ENCODE measurements around the gene HMMR.
A peak's percentile ranks its signal among the peaks of the same experiment; 100 is the strongest.
"Not testable (repeated sequence)": the region's sequence is repeated elsewhere in the genome, so short reads cannot be mapped to it uniquely, and the experiment has no call there.

The HMMR gene, protein sequence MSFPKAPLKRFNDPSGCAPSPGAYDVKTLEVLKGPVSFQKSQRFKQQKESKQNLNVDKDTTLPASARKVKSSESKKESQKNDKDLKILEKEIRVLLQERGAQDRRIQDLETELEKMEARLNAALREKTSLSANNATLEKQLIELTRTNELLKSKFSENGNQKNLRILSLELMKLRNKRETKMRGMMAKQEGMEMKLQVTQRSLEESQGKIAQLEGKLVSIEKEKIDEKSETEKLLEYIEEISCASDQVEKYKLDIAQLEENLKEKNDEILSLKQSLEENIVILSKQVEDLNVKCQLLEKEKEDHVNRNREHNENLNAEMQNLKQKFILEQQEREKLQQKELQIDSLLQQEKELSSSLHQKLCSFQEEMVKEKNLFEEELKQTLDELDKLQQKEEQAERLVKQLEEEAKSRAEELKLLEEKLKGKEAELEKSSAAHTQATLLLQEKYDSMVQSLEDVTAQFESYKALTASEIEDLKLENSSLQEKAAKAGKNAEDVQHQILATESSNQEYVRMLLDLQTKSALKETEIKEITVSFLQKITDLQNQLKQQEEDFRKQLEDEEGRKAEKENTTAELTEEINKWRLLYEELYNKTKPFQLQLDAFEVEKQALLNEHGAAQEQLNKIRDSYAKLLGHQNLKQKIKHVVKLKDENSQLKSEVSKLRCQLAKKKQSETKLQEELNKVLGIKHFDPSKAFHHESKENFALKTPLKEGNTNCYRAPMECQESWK

DNA sequence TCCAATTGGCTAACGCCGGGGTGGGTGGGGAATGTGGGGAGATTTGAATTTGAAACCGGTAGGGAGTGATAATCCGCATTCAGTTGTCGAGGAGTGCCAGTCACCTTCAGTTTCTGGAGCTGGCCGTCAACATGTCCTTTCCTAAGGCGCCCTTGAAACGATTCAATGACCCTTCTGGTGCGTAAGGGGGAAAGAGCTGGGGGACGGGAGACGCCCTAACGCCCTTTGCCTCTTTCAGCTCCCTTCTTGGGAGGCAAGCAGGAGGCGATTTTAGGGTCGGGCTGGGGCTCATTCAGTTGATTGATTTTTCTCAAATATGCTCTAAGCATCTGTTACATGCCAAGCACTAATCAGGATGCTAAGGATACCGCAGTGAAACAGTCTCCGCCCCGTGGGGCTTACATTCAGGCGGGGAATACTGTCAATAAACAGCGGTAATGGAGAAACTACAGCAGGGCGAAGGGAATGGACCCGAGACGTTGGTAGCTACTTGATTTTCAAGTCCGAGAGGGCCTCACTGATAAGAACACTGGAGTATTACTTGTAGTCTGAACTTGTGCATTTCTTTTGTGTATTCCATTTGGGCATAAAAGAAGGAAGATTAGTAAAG, at the start of gene HMMR:
Gene HMMR, plus strand, starts transcription at position 71 of the 610 bp plus-strand sequence. Its CDS starts 61 bp downstream, at position 132.
- no peak for DNase-seq

DNA sequence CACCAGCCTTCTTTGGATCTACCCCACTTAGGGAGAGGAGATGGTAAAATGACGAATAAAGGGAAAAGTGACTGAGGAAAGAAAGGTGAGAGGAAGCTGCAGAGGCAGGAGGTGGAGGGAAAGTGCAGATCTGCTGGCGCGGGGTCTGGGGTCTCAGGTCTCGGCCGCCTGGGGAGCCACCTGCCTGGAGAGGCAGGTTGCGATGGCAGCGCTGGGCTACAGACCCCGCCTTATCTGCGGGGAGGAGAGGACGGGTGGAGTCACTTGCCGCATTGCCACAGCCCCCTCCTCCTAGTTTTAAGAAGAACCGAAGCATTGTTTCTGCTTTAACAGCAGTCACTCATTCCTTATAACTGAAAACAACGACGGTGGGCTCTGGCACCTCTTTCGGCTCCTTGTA, 44.8 kb upstream of the HMMR start:
- not testable (repeated sequence) for DNase-seq

DNA sequence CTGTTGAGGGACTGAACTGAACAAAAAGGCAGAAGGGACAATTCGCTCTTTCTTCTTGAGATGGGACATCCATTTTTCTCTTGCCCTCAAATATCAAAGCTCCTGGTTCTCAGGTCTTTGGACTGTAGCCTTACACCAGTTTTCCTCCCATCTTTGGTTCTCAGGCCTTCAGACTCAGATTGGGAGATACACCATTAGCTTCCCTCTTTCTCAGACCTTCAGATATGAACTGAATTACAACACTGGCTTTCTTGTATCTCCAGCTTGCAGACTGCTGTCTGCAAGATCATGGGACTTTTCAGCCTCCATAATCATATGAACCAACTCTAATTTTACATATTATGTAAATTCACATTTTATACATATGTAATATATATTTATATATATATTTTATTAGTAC, 35.6 kb upstream of the HMMR start:
- no peak for DNase-seq

DNA sequence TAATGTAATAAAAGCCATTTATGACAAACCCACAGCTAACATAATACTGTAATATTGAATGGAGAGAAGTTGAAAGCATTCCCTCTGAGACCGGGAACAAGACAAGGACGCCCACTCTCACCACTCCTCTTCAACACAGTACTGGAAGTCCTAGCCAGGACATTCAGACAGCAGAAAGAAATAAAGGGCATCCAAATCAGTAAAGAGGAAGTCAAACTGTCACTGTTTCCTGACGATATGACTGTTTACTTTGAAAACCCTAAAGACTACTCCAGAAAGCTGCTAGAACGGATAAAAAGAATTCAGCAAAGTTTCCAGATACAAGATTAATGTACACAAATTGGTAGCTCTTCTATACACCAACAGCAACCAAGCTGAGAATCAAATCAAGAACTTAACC, 34.3 kb upstream of the HMMR start:
- not testable (repeated sequence) for DNase-seq

DNA sequence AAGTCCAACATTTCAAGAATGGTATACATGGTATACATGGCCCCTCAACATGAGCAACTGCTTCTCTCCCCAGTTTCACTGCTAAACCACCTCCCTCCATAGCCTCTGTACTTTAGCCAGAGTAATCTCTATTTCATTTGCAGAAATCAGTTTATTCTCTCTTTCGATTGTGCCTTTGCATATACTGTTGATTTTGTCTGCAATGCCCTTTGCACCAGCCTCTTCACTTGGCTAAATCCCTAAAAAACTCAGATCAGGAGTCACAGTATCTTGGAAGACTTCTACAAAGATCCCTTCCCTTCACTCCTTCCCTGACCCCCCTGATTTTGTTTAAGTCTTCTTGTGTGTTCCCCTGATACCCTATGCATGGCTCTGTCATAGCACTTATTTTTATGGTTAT, 27.9 kb upstream of the HMMR start:
- no peak for DNase-seq

DNA sequence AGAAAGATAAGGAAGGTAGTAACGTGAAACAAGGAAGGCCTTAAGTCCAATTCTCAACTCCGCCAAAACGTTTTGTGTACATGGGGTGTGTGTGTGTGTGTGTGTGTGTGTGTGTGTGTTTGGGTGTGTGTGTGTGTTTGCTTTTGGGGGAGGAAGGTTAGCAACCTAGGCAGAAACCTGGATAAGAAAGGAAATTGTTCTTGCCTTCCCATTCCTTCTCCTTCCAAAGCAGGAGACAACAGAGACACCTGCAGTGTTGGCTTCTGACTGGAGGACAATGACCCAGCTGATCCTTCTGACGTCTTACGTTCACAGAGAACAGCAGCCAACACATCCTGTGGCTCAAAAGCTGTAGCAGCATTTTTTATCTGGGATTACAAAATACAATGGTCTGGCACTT, 27.2 kb upstream of the HMMR start:
- DNase-seq = no peak

DNA sequence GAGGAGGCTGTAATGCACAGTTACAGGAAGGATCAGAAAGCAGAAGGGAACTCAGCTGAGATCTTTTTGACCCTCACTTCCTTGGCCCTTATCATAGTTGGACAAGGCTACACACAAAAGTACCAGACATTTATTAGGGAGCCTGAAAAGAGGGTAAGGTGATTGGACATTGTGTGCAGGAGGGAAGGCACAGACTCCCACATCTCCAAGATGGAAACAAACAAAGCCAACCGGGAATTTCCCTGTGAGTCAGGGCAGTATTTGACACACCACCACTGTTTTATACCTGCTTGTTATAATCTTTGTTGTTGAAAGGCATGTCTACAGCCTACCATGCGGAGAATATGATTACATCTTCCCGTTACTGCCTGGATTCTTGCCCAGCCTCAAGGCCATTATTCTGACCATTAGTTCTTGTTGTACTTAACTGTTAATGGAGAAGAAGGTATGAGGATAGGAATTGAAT, 26.0 kb upstream of the HMMR start:
- DNase-seq = no peak

DNA sequence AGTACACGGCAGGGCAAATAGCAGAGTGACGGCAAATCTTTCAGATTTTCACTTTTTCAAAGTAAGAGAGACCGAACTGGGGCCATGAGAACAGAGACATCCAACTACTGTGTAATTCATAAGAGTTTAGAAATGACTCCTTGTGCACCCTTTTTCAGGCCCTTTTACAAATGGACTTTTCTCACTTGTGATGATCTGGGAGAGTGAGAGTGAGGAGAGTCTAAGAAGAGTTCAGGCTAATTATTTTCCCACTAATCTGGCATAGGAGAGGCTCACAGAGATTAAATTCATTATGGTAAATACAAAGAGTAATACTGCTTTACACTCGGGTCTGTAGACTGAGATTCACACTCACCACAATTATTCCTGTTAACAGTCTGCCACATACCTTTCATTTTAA, 23.9 kb upstream of the HMMR start:
- DNase-seq = no peak

DNA sequence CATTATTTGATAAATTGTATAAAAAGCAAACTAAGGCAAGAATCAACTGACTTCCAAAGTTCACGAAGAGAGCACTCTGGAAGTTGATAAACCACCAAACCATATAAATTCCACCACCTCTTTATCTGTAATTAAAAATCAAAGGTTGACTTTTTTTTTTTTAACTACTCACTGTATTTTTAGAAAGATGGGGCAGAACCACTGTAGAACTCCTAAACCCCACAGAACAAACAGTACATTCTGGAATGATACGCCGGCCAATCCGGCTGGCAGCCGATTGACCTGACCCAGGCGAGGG, 23.5 kb upstream of the HMMR start:
- DNase-seq = no peak

DNA sequence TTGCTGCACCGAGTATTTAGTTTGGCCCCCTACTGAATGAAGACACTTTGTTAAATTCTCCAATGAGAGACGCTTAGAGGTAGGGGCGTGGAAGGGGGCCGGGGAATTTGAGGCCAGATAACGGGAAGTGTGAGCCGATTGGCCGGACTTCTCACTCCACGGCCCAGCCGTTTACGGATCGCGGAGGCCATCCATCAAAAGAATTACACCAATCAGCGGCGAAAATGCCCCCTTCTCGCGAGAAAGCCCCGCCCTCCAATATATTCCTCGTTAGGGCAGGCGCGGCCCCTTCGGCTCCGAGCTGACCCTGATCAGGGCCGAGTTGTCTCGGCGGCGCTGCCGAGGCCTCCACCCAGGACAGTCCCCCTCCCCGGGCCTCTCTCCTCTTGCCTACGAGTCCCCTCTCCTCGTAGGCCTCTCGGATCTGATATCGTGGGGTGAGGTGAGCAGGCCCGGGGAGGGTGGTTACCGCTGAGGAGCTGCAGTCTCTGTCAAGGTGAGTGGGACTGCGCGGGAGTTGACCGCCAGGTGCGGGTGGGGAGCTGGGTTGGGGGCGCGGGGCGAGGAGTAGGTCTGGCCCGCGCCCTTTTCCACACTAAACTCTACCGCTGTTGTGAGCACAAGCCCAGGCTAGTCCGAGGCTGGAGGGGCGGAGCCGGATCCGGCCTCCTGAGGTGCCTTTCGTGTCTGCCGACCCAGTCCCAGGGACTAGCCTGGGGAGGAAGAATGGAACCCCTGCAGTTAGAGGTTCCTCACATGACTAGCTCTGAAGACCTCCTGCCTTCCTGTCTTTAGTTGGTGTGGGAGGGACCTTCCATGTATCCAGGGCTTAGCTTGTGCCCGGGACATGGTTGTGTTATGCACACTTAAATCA, 22.9 kb upstream of the HMMR start, which contains the start of gene CCNG1:
Gene CCNG1, plus strand, starts transcription at position 287 of the 874 bp plus-strand sequence. CDS start 1,662 bp downstream, outside the sequence.
- DNase-seq = peak; percentile 82

DNA sequence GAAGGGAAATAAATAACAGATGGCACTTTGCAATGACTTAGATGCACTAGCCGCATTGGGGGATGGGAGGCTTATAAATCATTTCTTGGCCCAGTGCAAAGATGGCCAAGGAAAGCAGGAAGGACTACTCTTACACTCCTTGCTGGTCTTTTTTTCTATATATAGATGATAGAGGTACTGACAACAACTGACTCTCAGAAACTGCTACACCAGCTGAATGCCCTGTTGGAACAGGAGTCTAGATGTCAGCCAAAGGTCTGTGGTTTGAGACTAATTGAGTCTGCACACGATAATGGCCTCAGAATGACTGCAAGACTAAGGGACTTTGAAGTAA, 21.4 kb upstream of the HMMR start:
- DNase-seq = no peak

DNA sequence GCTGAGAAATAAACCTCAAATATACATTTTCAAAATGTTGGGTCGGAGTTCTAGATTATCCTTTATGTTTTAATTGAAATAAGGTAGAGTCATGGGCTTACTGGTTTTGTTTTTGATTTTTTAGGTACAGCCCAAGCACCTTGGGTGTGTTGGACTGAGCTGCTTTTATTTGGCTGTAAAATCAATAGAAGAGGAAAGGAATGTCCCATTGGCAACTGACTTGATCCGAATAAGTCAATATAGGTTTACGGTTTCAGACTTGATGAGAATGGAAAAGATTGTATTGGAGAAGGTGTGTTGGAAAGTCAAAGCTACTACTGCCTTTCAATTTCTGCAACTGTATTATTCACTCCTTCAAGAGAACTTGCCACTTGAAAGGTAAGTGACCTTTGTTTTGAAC, 19.5 kb upstream of the HMMR start:
- no peak for DNase-seq

DNA sequence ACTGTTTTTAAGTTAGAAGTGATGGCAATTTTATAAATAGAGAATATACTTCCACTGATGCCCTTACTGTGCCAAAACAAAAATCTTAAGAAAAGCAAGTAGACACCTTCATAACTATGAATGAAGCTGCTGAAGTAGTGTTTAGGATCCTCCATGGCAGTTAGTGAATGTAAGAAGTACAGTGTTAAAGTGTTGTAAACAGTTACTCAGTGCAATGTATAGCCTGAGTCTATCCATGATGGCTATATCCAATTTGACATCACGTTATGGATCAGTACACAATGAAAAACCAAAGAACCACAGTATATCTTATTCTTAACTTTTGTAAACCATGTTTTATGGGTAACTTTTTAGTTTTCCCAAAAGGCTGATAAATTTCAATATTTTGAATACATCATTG, 15.9 kb upstream of the HMMR start:
- DNase-seq = no peak

DNA sequence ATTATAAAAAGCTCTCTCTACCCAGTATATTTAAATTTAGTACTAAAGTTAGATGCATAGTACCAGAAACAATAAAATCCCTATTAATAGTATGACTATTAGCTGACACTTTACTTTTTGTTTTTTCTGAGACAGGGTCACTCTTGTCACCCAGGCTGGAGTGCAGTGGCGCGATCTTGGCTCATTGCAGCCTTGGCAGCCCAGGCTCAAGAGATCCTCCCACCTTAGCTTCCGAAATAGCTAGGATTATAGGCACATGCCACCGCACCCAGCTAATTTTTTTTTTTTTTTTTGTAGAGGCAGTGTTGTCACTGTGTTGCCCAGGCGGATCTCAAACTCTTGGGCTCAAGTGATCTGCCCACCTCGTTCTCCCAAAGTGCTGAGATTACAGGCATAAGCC, 15.1 kb upstream of the HMMR start:
- DNase-seq = no peak

DNA sequence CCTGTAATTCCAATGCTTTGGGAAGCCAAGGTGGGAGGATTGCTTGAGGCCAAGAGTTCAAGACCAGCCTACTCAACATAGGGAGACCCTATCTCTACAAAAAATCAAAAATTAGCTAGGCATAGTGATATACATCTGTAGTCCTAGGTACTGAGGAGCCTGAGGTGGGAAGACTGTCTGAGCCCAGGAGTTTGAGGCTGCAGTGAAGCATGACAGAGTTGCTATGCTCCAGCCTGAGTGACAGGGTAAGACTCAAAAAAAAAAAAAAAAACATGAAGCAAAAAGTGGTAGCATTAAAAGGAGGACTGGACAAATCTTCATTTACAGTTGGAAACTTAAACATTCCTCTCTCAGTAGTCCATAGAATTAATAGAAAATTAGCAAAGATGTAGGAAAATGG, 13.2 kb upstream of the HMMR start:
- no peak for DNase-seq

DNA sequence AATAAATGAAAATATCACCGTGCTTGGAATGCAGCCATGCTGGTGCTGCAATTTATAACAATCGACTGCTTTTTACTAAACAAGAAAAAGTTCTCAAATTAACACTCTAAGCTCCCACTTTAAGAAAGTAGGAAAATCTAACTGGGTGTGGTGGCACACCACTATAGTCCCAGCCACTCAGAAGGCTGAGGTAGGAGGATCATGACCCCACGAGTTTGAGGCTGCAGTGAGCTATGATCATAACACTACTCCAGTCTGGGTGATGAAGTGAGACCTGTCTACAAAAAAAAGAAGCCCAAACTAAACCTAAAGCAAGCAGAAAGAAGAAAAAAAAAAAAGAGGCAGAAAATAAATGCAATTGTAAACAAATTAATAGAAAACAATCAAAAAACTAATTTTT, 12.6 kb upstream of the HMMR start:
- DNase-seq = no peak

DNA sequence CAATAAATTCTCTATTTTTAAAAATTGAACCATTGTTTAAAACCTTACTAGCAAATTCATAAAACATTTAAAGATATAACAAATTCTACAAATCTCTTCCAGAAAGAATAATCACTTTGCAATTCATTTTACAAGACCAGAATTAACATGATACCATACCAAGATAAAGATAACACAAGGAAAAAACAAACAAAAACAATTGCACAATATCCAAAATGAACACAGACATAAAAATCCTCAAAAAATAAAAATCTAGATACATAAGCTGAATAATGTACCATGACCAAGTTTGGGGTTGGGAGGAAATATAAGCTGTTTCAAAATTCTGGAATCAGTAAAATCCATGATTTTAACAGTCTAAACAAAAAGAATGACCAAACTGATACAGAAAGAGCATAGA, 11.9 kb upstream of the HMMR start:
- no peak for DNase-seq

DNA sequence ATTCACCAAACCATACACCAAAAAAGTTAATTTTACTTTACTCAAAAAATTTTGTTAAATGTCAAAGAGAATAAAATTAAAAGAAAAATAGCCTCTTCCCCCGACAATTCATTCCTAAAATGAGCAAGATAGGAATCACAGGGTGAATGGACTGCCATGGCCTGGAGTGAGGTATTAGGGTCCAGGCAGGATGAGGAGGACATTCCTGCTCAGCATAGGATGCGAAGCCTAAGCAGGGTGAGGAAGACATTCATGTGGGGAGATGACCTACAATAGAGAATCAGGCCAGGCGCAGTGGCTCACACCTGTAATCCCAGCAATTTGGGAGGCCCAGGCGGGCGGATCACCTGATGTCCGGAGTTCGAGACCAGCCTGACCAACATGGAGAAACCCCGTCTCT, 8.9 kb upstream of the HMMR start:
- DNase-seq = no peak

DNA sequence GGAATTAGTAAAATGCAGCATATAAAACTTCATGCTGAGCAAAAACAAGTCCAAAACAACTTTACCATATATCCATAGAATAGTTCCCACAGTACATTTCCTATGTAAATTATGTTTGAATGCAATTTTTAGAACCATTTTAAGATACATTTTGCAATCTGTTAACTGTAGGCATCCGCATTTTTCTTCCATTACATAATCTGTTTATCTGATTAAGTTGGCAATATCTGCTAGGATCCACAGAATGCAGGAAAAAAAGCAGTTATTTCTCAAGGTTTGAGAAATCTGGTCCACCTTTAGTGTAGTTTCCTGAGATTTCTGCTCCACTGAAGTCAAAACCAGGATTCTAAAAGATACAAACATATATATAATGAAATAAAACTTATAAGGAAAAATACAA, 6.7 kb upstream of the HMMR start:
- no peak for DNase-seq

DNA sequence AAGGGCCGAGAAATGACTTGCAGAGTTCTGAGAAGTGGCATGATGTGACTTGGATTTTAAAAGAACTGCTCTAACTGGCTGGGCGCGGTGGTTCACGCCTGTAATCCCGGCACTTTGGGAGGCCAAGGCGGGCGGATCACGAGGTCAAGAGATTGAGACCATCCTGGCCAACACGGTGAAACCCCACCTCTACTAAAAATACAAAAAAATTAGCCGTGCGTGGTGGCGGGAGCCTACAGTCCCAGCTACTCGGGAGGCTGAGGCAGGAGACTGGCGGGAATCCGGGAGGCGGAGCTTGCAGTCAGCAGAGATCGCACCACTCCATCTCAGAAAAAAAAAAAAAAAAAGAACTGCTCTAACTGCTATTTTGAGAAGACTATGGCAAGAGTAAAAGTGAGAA, 5.0 kb upstream of the HMMR start:
- not testable (repeated sequence) for DNase-seq

DNA sequence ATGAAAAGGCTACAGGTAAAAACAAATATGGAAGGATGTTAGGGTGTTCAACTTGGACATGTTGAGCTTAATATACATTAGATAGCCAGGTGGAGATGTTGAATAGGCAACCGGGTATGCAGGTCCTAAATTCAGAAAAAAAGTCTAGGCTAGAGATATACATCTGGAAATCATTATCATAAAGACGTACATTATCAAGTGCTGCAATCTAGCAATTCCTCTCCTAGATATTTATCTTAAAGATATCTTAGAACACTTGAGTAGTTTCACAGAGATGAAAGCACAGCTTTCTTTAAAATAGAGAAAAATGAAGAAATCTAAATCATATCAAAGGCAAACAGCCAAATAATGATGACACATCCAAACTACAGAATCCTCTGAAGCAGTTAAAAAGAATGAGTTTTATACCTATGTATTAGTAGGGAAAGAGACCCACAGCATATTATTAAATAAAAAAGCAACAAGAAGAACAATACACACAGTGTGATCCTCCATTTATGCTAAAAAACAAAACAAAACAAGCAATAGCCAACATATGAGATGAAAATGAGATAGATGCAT, 4.3 kb upstream of the HMMR start:
- no peak for DNase-seq

DNA sequence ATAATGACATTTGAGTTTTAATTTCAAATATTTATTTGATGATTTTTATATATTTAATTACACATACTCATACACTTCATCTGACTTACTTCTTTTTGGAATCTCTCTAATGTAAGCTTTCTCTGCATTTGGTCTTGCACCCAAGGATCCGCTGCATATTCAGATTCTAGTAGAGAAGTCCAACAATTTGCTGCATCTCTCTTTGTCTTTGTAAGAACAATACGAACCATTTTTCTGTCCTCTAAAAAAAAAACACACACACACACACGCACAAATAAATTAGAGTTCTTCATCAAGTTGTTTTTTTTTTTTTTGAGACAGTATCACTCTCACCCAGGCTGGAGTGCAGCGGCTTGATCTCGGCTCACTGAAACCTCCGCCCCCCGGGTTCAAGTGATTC, 3.6 kb upstream of the HMMR start:
- no peak for DNase-seq

Measured in activated T-cell treated with anti-CD3 and anti-CD28 coated beads, Interleukin-2, amount 50 U/mL, for 1 hour (primary cell).